Measurements from ENCODE around the gene MYCN.

- TF ChIP-seq CTCF (IDR thresholded peaks at IDR 0.05; ENCODE audit: poor library complexity) (no peak), EZH2phosphoT487 (IDR thresholded peaks at IDR 0.05; ENCODE audit: low read depth, severe bottlenecking, unreplicated experiment) (no peak), EZH2 (IDR thresholded peaks at IDR 0.05; ENCODE audit: borderline replicate concordance) (no peak)
Observed at GRCh38 chr2:15964936-15965563, 24.7 kb downstream of the MYCN start.
